Natural killer cell (primary cell): ENCODE data around the gene ASAP3. TPM values are rescaled to one million over a fixed set of nuclear protein-coding genes. Genes with fewer than 3 reads are reported as not detected.

Experiments
- ATAC-seq, 3 donors: fragments of 150-1000 bp in 2 of 3; fragments of 200-7000 bp in 1 of 3; cut with Tn5 transposase; 1 replicate in 1 of 3; 2 replicates in 2 of 3; pipeline ENCODE4 v1.10.0; 2021; ENCODE audit warnings: mild to moderate bottlenecking in 2 of 3, moderate library complexity in 2 of 3
- DNase-seq, 2 donors: peaks; one replicate each; pipeline versions ENCODE4 v3.0.0 to v3.0.0-alpha.2; 2013 to 2021; ENCODE audit warnings: mixed read lengths in 1 of 2
- H3K27ac ChIP-seq: one replicate; pipeline ENCODE4 v1.5.1; 2013; ENCODE audit warnings: mild to moderate bottlenecking, low read length
- H3K27me3 ChIP-seq: one replicate; pipeline ENCODE4 v1.6.1; 2013; ENCODE audit warnings: low read length; ENCODE audit not compliant: control insufficient read depth, insufficient read depth
- H3K36me3 ChIP-seq: one replicate; pipeline ENCODE4 v1.6.1; 2013; ENCODE audit warnings: low read length; ENCODE audit not compliant: control insufficient read depth, insufficient read depth
- H3K4me1 ChIP-seq: one replicate; pipeline ENCODE4 v1.6.1; 2013; ENCODE audit warnings: low read length; ENCODE audit not compliant: control insufficient read depth, insufficient read depth
- H3K4me3 ChIP-seq: one replicate; pipeline ENCODE4 v1.5.1; 2013; ENCODE audit warnings: low read length
- H3K9me3 ChIP-seq: one replicate; pipeline ENCODE4 v1.6.1; 2013; ENCODE audit warnings: low read length; ENCODE audit not compliant: control insufficient read depth, insufficient read depth
- H3K27ac Mint-ChIP-seq, 2 donors: one replicate each; pipeline ENCODE4 v1.8.0; 2022; ENCODE audit warnings: mild to moderate bottlenecking in 2 of 2, mixed read lengths in 2 of 2, moderate library complexity in 1 of 2
- H3K27me3 Mint-ChIP-seq, 2 donors: one replicate each; pipeline ENCODE4 v1.8.0; 2022; ENCODE audit warnings: low read depth in 2 of 2, mixed read lengths in 2 of 2
- H3K36me3 Mint-ChIP-seq: one replicate; pipeline ENCODE4 v1.8.0; 2022; ENCODE audit warnings: mixed read lengths
- H3K4me1 Mint-ChIP-seq, 2 donors: one replicate each; pipeline ENCODE4 v1.8.0; 2022; ENCODE audit warnings: mixed read lengths in 2 of 2
- H3K4me3 Mint-ChIP-seq: one replicate; pipeline ENCODE4 v1.8.0; 2022; ENCODE audit warnings: mild to moderate bottlenecking, moderate library complexity, mixed read lengths
- H3K9me3 Mint-ChIP-seq, 2 donors: one replicate each; pipeline ENCODE4 v1.8.0; 2022; ENCODE audit warnings: mixed read lengths in 2 of 2
- CTCF ChIP-seq: fragments of 200-600 bp; IDR thresholded peaks from one replicate; pipeline ENCODE4 v1.8.0; 2022; ENCODE audit warnings: antibody characterized with exemption
- WGBS: methylation state at CpG from one replicate; pipeline ENCODE4 v1.1.7; 2013; ENCODE audit warnings: missing lambda C conversion rate; ENCODE audit not compliant: insufficient coverage; 5-methylcytosine and 5-hydroxymethylcytosine counted together
- intact Hi-C: fragments of 100-400 bp; cut with micrococcal nuclease; formaldehyde crosslinking; loops from one replicate; pipeline ENCODE4 v1.14.2; 2022
- total RNA-seq, 4 donors: library from RNA; stranded (reverse); fragments of 120-200 nt in 1 of 4; gene quantifications; one replicate each; pipeline versions ENCODE4 v1.2.3 to v1.2.4, GENCODE V29; 2013 to 2022

The ASAP3 gene
- total RNA-seq, result under 1 TPM; 0.25 to 0.70 (median 0.59) TPM
- 0.52 TPM for total RNA-seq (2013)

- Histone ChIP-seq H3K9me3 (no peaks in the 10 kb centered on the region), H3K36me3 (no peaks in the 10 kb centered on the region), H3K4me3 (peak within 1 kb of the TSS; percentile 48), H3K4me1 (peaks cover 16% of the 10 kb centered on the region), H3K27ac (no peak within 1 kb of the TSS), H3K27me3 (peaks cover 16% of the 10 kb centered on the region)
- H3K4me1 Mint-ChIP-seq, result peaks cover 13 to 18% of the 10 kb centered on the region in 2 donors
- peak within 1 kb of the TSS in 1 of 2 donors; percentile 83 for H3K27ac Mint-ChIP-seq
- TF ChIP-seq CTCF, result no peak
- peak in 1 of 2 donors; percentile 78 for DNase-seq
- intact Hi-C loops, result no loop called here
- under 1% methylated on average over 84 of the region's 84 CpGs for WGBS
- no peaks in the 10 kb centered on the region for H3K9me3 Mint-ChIP-seq
- ATAC-seq, result peak; percentile 51 to 66 (median 60)
- no peaks in the 10 kb centered on the region for H3K36me3 Mint-ChIP-seq
- peaks cover 23 to 28% of the 10 kb centered on the region in 2 donors for H3K27me3 Mint-ChIP-seq
- H3K4me3 Mint-ChIP-seq, result peak within 1 kb of the TSS; percentile 88
Observed at GRCh38 chr1:23483321-23484252, at the start of gene ASAP3. ASAP3 (minus strand) TSS chr1:23484179; CDS start chr1:23484133, 46 bp downstream.

GRCh38 chr1:23533246-23534023 lies 49.5 kb upstream of the ASAP3 start:
- Mint-ChIP-seq H3K4me1 (peaks cover 31 to 39% of the 10 kb centered on the region in 2 donors), H3K4me3 (peak overlapping the region; percentile 52), H3K27ac (peak overlapping the region; percentile 45 to 63), H3K9me3 (no peaks in the 10 kb centered on the region), H3K36me3 (no peaks in the 10 kb centered on the region), H3K27me3 (no peaks in the 10 kb centered on the region)
- H3K27me3 ChIP-seq, result no peaks in the 10 kb centered on the region
- no peaks in the 10 kb centered on the region for H3K36me3 ChIP-seq
- intact Hi-C loops, result no loop called here
- peaks cover 57% of the 10 kb centered on the region for H3K4me1 ChIP-seq
- no peaks in the 10 kb centered on the region for H3K9me3 ChIP-seq
- 48% methylated on average over 5 of the region's 6 CpGs for WGBS
- peak in 1 of 2 donors; percentile 44 for DNase-seq
- peak overlapping the region; percentile 13 for H3K27ac ChIP-seq
- no peak overlapping the region for H3K4me3 ChIP-seq
- no peak for TF ChIP-seq CTCF
- ATAC-seq, result peak in 1 of 3 donors; percentile 56

GRCh38 chr1:23531562-23532094 lies 47.6 kb upstream of the ASAP3 start:
- TF ChIP-seq CTCF, result no peak
- intact Hi-C loops, result no loop called here
- H3K36me3 Mint-ChIP-seq, result no peaks in the 10 kb centered on the region
- DNase-seq (no peak), ATAC-seq (no peak)
- Histone ChIP-seq H3K36me3 (no peaks in the 10 kb centered on the region), H3K4me1 (peaks cover 73% of the 10 kb centered on the region), H3K4me3 (peak overlapping the region; percentile 19), H3K27ac (no peak overlapping the region), H3K9me3 (no peaks in the 10 kb centered on the region), H3K27me3 (no peaks in the 10 kb centered on the region)
- 66% methylated on average over 5 of the region's 5 CpGs for WGBS
- H3K4me1 Mint-ChIP-seq, result peaks cover 39 to 57% of the 10 kb centered on the region in 2 donors
- peak overlapping the region; percentile 98 for H3K4me3 Mint-ChIP-seq
- H3K27ac Mint-ChIP-seq, result peak overlapping the region; percentile 73 to 81
- no peaks in the 10 kb centered on the region for H3K9me3 Mint-ChIP-seq
- no peaks in the 10 kb centered on the region for H3K27me3 Mint-ChIP-seq
